ENCODE data around the gene CDCP2. TPM values are rescaled to one million over a fixed set of nuclear protein-coding genes. Genes with fewer than 3 reads are reported as not detected.

The CDCP2 gene
- total RNA-seq, 1 experiment from 2014 or later = not detected

GRCh38 chr1:54136963-54137533 is 15.8 kb downstream of the CDCP2 start:
- no TSS peak for BruUV-seq (replicated peaks)
- intact Hi-C loops (cut with micrococcal nuclease; ENCODE audit: unreplicated experiment) = no loop called here
- Histone ChIP-seq H3K4me3 (no peak overlapping the region), H3K9me2 (ENCODE audit: insufficient read depth) (no peaks in the 10 kb centered on the region), H3K9me3 (ENCODE audit: insufficient read depth, low read depth) (no peaks in the 10 kb centered on the region), H3K4me1 (replicated peaks; ENCODE audit: insufficient read depth) (no peaks in the 10 kb centered on the region), H3K27me3 (ENCODE audit: insufficient read depth, low read depth) (no peaks in the 10 kb centered on the region), H3K4me2 (no peak overlapping the region), H3F3A (ENCODE audit: insufficient read depth, low read depth) (no peaks in the 10 kb centered on the region), H2AFZ (no peak overlapping the region), H3K79me2 (ENCODE audit: low read depth) (no peaks in the 10 kb centered on the region), H3K36me3 (ENCODE audit: low read depth) (no peaks in the 10 kb centered on the region), H3K27ac (no peak overlapping the region), H4K20me1 (ENCODE audit: insufficient read depth) (no peaks in the 10 kb centered on the region)
- POLR2A ChIA-PET (ENCODE audit: unreplicated experiment) = no interaction called here
- CTCF ChIA-PET = no interaction called here
- TF ChIP-seq, protein P1, sequence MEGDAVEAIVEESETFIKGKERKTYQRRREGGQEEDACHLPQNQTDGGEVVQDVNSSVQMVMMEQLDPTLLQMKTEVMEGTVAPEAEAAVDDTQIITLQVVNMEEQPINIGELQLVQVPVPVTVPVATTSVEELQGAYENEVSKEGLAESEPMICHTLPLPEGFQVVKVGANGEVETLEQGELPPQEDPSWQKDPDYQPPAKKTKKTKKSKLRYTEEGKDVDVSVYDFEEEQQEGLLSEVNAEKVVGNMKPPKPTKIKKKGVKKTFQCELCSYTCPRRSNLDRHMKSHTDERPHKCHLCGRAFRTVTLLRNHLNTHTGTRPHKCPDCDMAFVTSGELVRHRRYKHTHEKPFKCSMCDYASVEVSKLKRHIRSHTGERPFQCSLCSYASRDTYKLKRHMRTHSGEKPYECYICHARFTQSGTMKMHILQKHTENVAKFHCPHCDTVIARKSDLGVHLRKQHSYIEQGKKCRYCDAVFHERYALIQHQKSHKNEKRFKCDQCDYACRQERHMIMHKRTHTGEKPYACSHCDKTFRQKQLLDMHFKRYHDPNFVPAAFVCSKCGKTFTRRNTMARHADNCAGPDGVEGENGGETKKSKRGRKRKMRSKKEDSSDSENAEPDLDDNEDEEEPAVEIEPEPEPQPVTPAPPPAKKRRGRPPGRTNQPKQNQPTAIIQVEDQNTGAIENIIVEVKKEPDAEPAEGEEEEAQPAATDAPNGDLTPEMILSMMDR (conservative IDR thresholded peaks at IDR 0.05) = no peak
- TF ChIP-seq EZH2 (IDR thresholded peaks at IDR 0.05; ENCODE audit: low read depth) = no peak
- DNase-seq = no peak

- no TSS peak for BruUV-seq (replicated peaks)
- POLR2A ChIA-PET (ENCODE audit: unreplicated experiment) = no interaction called here
- H3K4me2 ChIP-seq = no peak overlapping the region
Measured at GRCh38 chr1:54136269-54136896, 16.4 kb downstream of the CDCP2 start.

GRCh38 chr1:54135436-54136120 is 17.2 kb downstream of the CDCP2 start:
- H2AFZ ChIP-seq = no peak overlapping the region
- no peak for TF ChIP-seq EZH2 (IDR thresholded peaks at IDR 0.05; ENCODE audit: low read depth)
- TF ChIP-seq, protein P1 (conservative IDR thresholded peaks at IDR 0.05) = no peak

More at GRCh38 chr1:54136269-54136896, 16.4 kb downstream of the CDCP2 start:
- no peak for DNase-seq
- Histone ChIP-seq H3K36me3 (ENCODE audit: low read depth) (no peaks in the 10 kb centered on the region), H3K79me2 (ENCODE audit: low read depth) (no peaks in the 10 kb centered on the region), H3K9me2 (ENCODE audit: insufficient read depth) (no peaks in the 10 kb centered on the region), H4K20me1 (ENCODE audit: insufficient read depth) (no peaks in the 10 kb centered on the region), H3F3A (ENCODE audit: insufficient read depth, low read depth) (no peaks in the 10 kb centered on the region), H3K27me3 (ENCODE audit: insufficient read depth, low read depth) (no peaks in the 10 kb centered on the region), H3K4me1 (replicated peaks; ENCODE audit: insufficient read depth) (no peaks in the 10 kb centered on the region), H3K9me3 (ENCODE audit: insufficient read depth, low read depth) (no peaks in the 10 kb centered on the region), H3K4me3 (no peak overlapping the region), H2AFZ (no peak overlapping the region), H3K27ac (no peak overlapping the region)
- intact Hi-C loops (cut with micrococcal nuclease; ENCODE audit: unreplicated experiment) = no loop called here
- TF ChIP-seq, protein P1 (conservative IDR thresholded peaks at IDR 0.05) = no peak
- no peak for TF ChIP-seq EZH2 (IDR thresholded peaks at IDR 0.05; ENCODE audit: low read depth)
- CTCF ChIA-PET = no interaction called here

More at GRCh38 chr1:54135436-54136120, 17.2 kb downstream of the CDCP2 start:
- Histone ChIP-seq H3K36me3 (ENCODE audit: low read depth) (no peaks in the 10 kb centered on the region), H3K4me1 (replicated peaks; ENCODE audit: insufficient read depth) (no peaks in the 10 kb centered on the region), H3K79me2 (ENCODE audit: low read depth) (no peaks in the 10 kb centered on the region), H3K27me3 (ENCODE audit: insufficient read depth, low read depth) (no peaks in the 10 kb centered on the region; the same call in 1 of the 2 replicates), H3K9me2 (ENCODE audit: insufficient read depth) (no peaks in the 10 kb centered on the region), H3K4me2 (no peak overlapping the region), H3F3A (ENCODE audit: insufficient read depth, low read depth) (no peaks in the 10 kb centered on the region), H3K27ac (no peak overlapping the region), H4K20me1 (ENCODE audit: insufficient read depth) (no peaks in the 10 kb centered on the region), H3K9me3 (ENCODE audit: insufficient read depth, low read depth) (no peaks in the 10 kb centered on the region), H3K4me3 (no peak overlapping the region)
- CTCF ChIA-PET = no interaction called here
- intact Hi-C loops (cut with micrococcal nuclease; ENCODE audit: unreplicated experiment) = no loop called here
- BruUV-seq (replicated peaks) = no TSS peak
- POLR2A ChIA-PET (ENCODE audit: unreplicated experiment) = no interaction called here
- DNase-seq = no peak

All from PC-9 (cell line).